ENCODE data around the gene MTHFD1L.
"Not testable (repeated sequence)": the region's sequence is repeated elsewhere in the genome, so short reads cannot be mapped to it uniquely, and the experiment has no call there.

The MTHFD1L gene

DNA sequence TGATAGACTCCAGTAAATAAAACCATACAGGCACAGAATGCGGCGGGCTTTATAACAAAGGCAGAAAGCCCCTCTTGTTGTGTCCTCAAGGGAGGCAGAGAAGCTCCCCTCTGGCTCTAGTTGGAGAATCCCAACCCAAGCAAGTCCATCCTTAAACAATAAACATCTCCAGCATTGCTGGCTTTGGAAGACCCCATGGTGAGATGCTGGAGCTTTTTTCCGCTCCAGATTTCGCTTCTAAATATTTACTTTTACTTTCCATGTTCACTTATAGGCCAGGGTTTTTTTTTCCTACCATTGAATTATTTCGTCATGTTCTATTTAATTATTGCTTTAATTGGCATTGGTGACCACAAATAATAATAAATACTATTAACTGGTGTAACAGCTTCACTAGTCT lies 176.2 kb downstream of the MTHFD1L start:
- no peaks in the 10 kb centered on the region for H3F3A ChIP-seq (ENCODE audit: low read depth)
- H3K4me2 ChIP-seq (ENCODE audit: low read depth, low read length, poor library complexity, severe bottlenecking), result no peak overlapping the region

DNA sequence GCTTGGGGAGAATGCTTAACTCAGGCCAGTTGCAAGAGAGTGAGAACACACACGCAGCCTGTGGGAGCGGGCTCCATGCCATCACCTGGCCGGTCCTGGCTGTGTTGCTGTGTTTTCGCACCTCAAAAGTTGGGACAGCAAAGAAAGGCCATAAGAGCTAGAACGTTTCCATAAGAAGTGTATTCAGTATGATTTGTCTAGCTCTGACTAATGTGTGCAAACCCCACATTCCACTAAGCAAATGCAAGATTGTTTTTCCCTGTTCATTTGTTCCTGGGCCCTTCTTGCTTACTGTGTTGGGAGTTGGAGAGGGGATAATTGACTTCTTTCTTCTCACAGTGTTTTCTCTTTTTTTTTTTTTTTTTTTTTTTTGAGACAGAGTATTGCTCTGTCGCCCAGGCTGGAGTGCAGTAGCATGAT lies 177.4 kb downstream of the MTHFD1L start:
- not testable (repeated sequence) for H2AFZ ChIP-seq (ENCODE audit: low read length); H3K9me3 ChIP-seq (ENCODE audit: insufficient read depth, low read depth, low read length); H4K20me1 ChIP-seq (ENCODE audit: insufficient read depth, low read length, poor library complexity, severe bottlenecking); H3K9me2 ChIP-seq (replicated peaks; ENCODE audit: low read depth, low read length); H3K9ac ChIP-seq (ENCODE audit: low read depth, low read length, poor library complexity, severe bottlenecking); H3K27me3 ChIP-seq (ENCODE audit: insufficient read depth, low read length, poor library complexity, severe bottlenecking); H3F3A ChIP-seq (ENCODE audit: low read depth); H3K4me2 ChIP-seq (ENCODE audit: low read depth, low read length, poor library complexity, severe bottlenecking); H3K4me3 ChIP-seq (ENCODE audit: low read length, poor library complexity, severe bottlenecking); H3K4me1 ChIP-seq (ENCODE audit: insufficient read depth, low read length, poor library complexity, severe bottlenecking); H3K79me2 ChIP-seq (ENCODE audit: insufficient read depth, low read length)
- H3K36me3 ChIP-seq (ENCODE audit: insufficient read depth, low read length), result peaks cover 21% of the 10 kb centered on the region; the same call in 1 of the 2 replicates

More for the DNA sequence above, 176.2 kb downstream of the MTHFD1L start:
- Histone ChIP-seq H3K36me3 (ENCODE audit: insufficient read depth, low read length) (peaks cover 25% of the 10 kb centered on the region; the same call in 1 of the 2 replicates), H3K9me3 (ENCODE audit: insufficient read depth, low read depth, low read length) (no peaks in the 10 kb centered on the region), H3K4me3 (ENCODE audit: low read length, poor library complexity, severe bottlenecking) (no peak overlapping the region), H3K9ac (ENCODE audit: low read depth, low read length, poor library complexity, severe bottlenecking) (no peak overlapping the region), H4K20me1 (ENCODE audit: insufficient read depth, low read length, poor library complexity, severe bottlenecking) (no peaks in the 10 kb centered on the region), H3K9me2 (replicated peaks; ENCODE audit: low read depth, low read length) (no peaks in the 10 kb centered on the region), H3K27me3 (ENCODE audit: insufficient read depth, low read length, poor library complexity, severe bottlenecking) (no peaks in the 10 kb centered on the region), H3K79me2 (ENCODE audit: insufficient read depth, low read length) (no peaks in the 10 kb centered on the region), H2AFZ (ENCODE audit: low read length) (no peak overlapping the region), H3K4me1 (ENCODE audit: insufficient read depth, low read length, poor library complexity, severe bottlenecking) (no peaks in the 10 kb centered on the region)
- no peak for TF ChIP-seq EZH2phosphoT487 (IDR thresholded peaks at IDR 0.05; ENCODE audit: borderline replicate concordance)
- TF ChIP-seq, protein P1, sequence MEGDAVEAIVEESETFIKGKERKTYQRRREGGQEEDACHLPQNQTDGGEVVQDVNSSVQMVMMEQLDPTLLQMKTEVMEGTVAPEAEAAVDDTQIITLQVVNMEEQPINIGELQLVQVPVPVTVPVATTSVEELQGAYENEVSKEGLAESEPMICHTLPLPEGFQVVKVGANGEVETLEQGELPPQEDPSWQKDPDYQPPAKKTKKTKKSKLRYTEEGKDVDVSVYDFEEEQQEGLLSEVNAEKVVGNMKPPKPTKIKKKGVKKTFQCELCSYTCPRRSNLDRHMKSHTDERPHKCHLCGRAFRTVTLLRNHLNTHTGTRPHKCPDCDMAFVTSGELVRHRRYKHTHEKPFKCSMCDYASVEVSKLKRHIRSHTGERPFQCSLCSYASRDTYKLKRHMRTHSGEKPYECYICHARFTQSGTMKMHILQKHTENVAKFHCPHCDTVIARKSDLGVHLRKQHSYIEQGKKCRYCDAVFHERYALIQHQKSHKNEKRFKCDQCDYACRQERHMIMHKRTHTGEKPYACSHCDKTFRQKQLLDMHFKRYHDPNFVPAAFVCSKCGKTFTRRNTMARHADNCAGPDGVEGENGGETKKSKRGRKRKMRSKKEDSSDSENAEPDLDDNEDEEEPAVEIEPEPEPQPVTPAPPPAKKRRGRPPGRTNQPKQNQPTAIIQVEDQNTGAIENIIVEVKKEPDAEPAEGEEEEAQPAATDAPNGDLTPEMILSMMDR (conservative IDR thresholded peaks at IDR 0.05; ENCODE audit: low read length), result no peak

DNA sequence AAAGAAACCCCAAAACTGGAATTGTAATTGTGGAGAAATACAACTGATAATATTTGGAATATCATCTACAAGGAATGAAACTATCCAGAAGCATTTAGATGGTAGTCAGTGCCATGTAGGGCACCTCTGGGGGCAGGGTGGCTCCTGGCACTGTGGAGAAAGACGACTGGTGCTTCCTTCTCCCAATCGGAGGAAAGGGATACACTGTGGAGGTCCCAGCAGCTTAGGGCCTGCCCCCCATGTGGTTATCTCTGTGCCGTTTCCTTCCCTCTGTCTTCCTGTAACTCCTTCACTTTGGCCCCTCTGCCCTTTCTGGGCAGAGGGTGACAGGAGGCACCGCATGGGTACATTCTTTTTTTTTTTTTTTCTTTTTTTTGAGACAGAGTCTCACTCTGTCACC lies 178.4 kb downstream of the MTHFD1L start:
- H3K4me3 ChIP-seq (ENCODE audit: low read length, poor library complexity, severe bottlenecking), result no peak overlapping the region
- H3K9me2 ChIP-seq (replicated peaks; ENCODE audit: low read depth, low read length), result no peaks in the 10 kb centered on the region
- H3K79me2 ChIP-seq (ENCODE audit: insufficient read depth, low read length), result no peaks in the 10 kb centered on the region
- no peaks in the 10 kb centered on the region for H3K4me1 ChIP-seq (ENCODE audit: insufficient read depth, low read length, poor library complexity, severe bottlenecking)
- no peaks in the 10 kb centered on the region for H3K27me3 ChIP-seq (ENCODE audit: insufficient read depth, low read length, poor library complexity, severe bottlenecking)
- no peaks in the 10 kb centered on the region for H4K20me1 ChIP-seq (ENCODE audit: insufficient read depth, low read length, poor library complexity, severe bottlenecking)
- H2AFZ ChIP-seq (ENCODE audit: low read length), result no peak overlapping the region
- TF ChIP-seq, protein P1 (conservative IDR thresholded peaks at IDR 0.05; ENCODE audit: low read length), result no peak
- TF ChIP-seq EZH2phosphoT487 (IDR thresholded peaks at IDR 0.05; ENCODE audit: borderline replicate concordance), result no peak
- H3F3A ChIP-seq (ENCODE audit: low read depth), result no peaks in the 10 kb centered on the region
- peaks cover 2% of the 10 kb centered on the region; the same call in 1 of the 2 replicates for H3K9me3 ChIP-seq (ENCODE audit: insufficient read depth, low read depth, low read length)
- no peak overlapping the region for H3K4me2 ChIP-seq (ENCODE audit: low read depth, low read length, poor library complexity, severe bottlenecking)
- H3K9ac ChIP-seq (ENCODE audit: low read depth, low read length, poor library complexity, severe bottlenecking), result no peak overlapping the region
- H3K36me3 ChIP-seq (ENCODE audit: insufficient read depth, low read length), result peaks cover 27% of the 10 kb centered on the region; the same call in 1 of the 2 replicates
